Epithelial cell of esophagus (primary cell): ENCODE data around the gene ZNF488.

Source experiments
- DNase-seq: peaks from one replicate; pipeline ENCODE4 v3.0.0; 2010; ENCODE audit warnings: low read depth
- H3K4me3 ChIP-seq: 2 replicates; pipeline ENCODE4 v1.5.1; 2011; ENCODE audit warnings: mild to moderate bottlenecking, low read length, control low read depth
- TF ChIP-seq, protein P1 (sequence below): IDR thresholded peaks from 2 replicates; pipeline ENCODE4 v1.5.1; 2011; ENCODE audit warnings: low read depth, mild to moderate bottlenecking, low read length, control low read depth, inconsistent platforms; ENCODE audit not compliant: insufficient read depth; ENCODE audit errors: missing control alignments

ZNF488 gene

DNA sequence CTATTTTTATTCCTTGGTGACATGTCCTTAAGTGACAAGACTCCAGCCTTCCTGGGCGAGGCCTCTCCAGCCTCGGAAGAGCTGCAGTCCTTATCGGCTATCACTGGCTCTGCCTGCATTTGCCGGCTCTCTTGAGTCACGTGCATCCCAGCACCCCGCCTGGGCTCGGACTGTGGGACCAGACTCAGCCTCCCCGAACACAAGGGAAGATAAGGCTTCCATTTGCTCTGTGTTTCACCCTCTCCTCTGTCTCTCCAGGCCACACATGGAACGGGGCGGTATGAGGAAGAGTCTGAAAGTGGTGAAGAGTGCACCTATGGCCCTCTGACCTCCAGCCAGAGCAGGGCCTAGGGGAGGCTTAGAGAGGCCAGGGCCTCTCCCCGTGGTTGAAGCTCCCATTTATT lies 57.2 kb downstream of the ZNF488 start:
- no peak overlapping the region for H3K4me3 ChIP-seq
- TF ChIP-seq, protein P1, sequence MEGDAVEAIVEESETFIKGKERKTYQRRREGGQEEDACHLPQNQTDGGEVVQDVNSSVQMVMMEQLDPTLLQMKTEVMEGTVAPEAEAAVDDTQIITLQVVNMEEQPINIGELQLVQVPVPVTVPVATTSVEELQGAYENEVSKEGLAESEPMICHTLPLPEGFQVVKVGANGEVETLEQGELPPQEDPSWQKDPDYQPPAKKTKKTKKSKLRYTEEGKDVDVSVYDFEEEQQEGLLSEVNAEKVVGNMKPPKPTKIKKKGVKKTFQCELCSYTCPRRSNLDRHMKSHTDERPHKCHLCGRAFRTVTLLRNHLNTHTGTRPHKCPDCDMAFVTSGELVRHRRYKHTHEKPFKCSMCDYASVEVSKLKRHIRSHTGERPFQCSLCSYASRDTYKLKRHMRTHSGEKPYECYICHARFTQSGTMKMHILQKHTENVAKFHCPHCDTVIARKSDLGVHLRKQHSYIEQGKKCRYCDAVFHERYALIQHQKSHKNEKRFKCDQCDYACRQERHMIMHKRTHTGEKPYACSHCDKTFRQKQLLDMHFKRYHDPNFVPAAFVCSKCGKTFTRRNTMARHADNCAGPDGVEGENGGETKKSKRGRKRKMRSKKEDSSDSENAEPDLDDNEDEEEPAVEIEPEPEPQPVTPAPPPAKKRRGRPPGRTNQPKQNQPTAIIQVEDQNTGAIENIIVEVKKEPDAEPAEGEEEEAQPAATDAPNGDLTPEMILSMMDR = no peak
- no peak for DNase-seq

DNA sequence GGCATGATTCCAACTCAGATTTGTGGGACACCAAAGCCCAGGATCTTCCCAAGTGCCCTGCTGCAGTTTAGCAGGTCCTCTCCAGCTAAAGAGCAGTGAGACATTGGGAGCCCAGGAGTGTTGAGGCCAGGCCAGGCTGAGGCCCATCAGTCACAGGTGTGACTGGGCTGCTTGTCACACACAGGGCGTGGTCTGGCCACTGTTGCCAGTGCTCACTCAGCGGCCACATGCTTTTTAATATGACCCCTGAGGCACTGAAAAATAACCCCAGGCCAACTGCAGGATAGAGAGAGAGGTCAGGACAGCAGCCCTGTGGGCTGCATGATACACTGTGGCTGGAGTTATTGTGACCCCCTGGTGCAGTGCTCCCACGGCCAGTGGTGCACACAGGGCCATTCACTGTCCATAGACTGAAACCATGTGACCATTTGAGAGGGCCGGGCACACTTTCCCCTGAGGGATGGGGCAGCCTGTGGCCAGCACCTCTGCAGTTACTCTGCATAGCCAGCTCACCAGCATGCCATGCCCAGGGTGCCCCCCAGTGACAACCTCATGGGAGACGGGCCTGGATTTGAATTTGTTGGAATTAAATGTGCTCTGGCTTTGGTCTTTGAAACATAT lies 57.7 kb downstream of the ZNF488 start:
- no peak for DNase-seq
- TF ChIP-seq, protein P1 = no peak

DNA sequence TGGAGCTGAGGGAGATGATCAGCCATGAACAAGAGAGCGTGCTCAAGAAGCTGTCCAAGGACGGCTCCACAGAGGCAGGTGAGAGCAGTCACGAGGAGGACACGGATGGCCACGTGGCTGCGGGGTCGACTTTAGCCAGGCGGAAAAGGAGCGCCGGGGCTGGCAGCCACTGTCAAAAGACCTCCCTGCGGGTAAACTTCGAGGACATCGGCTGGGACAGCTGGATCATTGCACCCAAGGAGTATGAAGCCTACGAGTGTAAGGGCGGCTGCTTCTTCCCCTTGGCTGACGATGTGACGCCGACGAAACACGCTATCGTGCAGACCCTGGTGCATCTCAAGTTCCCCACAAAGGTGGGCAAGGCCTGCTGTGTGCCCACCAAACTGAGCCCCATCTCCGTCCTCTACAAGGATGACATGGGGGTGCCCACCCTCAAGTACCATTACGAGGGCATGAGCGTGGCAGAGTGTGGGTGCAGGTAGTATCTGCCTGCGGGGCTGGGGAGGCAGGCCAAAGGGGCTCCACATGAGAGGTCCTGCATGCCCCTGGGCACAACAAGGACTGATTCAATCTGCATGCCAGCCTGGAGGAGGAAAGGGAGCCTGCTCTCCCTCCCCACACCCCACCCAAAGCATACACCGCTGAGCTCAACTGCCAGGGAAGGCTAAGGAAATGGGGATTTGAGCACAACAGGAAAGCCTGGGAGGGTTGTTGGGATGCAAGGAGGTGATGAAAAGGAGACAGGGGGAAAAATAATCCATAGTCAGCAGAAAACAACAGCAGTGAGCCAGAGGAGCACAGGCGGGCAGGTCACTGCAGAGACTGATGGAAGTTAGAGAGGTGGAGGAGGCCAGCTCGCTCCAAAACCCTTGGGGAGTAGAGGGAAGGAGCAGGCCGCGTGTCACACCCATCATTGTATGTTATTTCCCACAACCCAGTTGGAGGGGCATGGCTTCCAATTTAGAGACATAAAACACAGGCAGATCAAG lies 58.5 kb downstream of the ZNF488 start:
- no peak for DNase-seq
- H3K4me3 ChIP-seq = no peak overlapping the region
- TF ChIP-seq, protein P1 = no peak

More for the DNA sequence above, 57.7 kb downstream of the ZNF488 start:
- no peak overlapping the region for H3K4me3 ChIP-seq

DNA sequence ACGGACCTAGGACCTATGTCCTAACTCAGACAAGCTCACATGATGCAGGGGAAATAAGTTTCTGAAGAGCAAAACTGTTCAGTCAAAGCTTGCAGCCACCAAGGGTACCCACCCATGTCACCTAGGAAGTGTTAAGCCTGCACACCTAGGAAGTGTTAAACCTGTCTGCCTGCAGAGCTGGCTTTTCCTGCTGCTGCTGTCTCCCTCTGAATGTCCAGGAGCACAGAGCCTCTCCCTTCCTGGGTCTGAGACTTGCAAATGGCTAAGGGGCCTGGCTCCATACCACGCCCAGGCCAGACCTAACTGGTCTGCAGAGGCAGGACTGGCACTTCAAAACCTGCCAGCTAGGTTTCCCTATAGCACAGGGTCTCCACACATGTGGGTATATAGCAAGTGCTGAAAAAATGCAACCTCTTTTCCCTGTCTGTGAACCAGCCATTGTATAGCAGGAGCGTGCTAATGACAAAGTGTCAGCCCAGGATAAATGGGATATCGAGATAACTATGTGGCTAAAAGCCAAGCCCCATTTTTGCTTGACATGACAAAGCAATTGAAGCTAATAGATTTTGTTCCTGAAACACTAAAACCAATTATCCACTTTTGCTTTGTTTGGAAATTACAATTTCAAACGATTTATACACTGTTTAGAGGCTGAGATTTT lies 60.3 kb downstream of the ZNF488 start:
- H3K4me3 ChIP-seq = no peak overlapping the region
- TF ChIP-seq, protein P1 = no peak
- peak; percentile 21 for DNase-seq

DNA sequence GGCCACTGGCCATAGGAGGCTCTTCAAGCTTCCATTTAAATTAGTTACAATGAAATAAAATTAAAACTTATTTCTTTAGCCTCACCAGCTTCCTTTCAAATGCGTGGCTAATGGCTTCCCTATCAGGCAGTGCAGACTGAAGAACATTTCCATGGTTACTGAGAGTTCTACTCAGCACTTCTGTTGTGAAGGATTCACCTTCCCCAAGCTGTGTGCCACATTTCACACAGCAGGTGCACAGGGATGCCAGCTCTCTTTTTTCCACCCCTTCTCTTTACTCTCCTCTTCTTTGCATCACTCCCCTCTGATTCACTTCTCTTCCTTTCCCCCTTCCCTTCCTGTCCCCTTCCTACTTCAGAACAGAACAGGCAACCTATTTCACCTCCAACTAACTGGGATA lies 61.0 kb downstream of the ZNF488 start:
- TF ChIP-seq, protein P1 = no peak
- no peak for DNase-seq
- H3K4me3 ChIP-seq = no peak overlapping the region

DNA sequence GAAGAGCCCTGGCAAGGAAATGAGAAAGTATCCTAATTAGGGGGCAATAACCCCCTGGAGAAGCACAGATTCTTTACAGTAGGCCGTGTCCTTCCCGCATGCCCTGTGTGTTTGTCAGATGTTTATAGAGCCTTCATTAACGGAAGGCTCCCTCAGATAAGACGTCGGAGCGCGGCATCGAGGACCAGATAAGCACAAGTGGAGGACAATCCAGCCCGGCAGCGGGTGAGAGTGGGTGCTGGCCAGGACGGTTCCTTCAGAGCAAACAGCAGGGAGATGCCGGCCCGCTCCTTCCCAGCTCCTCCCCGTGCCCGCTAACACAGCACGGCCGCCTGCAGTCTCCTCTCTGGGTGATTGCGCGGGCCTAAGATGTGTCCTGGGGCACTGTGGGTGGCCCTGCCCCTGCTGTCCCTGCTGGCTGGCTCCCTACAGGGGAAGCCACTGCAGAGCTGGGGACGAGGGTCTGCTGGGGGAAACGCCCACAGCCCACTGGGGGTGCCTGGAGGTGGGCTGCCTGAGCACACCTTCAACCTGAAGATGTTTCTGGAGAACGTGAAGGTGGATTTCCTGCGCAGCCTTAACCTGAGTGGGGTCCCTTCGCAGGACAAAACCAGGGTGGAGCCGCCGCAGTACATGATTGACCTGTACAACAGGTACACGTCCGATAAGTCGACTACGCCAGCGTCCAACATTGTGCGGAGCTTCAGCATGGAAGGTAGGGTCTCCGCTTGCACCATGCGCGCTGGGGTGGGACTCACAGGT lies 61.6 kb downstream of the ZNF488 start, which contains the start of gene GDF2:
Gene GDF2, plus strand, starts transcription at position 155 of the 762 bp plus-strand sequence. Its CDS starts 215 bp downstream, at position 370.
- no peak for DNase-seq
- no peak within 1 kb of the TSS for H3K4me3 ChIP-seq
- TF ChIP-seq, protein P1 = no peak
